AML-193 (cell line): ENCODE results near the gene EVI5L.

Experiments used
- DNase-seq, 2 experiments: peaks; one replicate each; lab custom pipeline; 2025; lab: John Stamatoyannopoulos, UW

EVI5L gene

GRCh38 chr19:7860714-7861618, 30.9 kb downstream of the EVI5L start:
- no peak for DNase-seq

GRCh38 chr19:7861619-7862412, 31.8 kb downstream of the EVI5L start:
- DNase-seq = no peak

GRCh38 chr19:7862413-7862951, 32.5 kb downstream of the EVI5L start:
- no peak for DNase-seq

GRCh38 chr19:7863157-7863970, 33.3 kb downstream of the EVI5L start:
- no peak for DNase-seq

- no peak for DNase-seq
These were observed 34.1 kb downstream of the EVI5L start for GRCh38 chr19:7863971-7864689.

GRCh38 chr19:7864690-7865074, 34.7 kb downstream of the EVI5L start:
- no peak for DNase-seq

GRCh38 chr19:7865262-7865911, 35.4 kb downstream of the EVI5L start:
- DNase-seq = no peak

GRCh38 chr19:7866399-7867091, 36.5 kb downstream of the EVI5L start:
- no peak for DNase-seq

- DNase-seq = no peak
These were observed 37.2 kb downstream of the EVI5L start for GRCh38 chr19:7867092-7867844.

GRCh38 chr19:7868326-7868670, 38.3 kb downstream of the EVI5L start:
- DNase-seq = no peak

- peak; percentile 70 to 76 for DNase-seq
These were observed 38.8 kb downstream of the EVI5L start for GRCh38 chr19:7868671-7869452.

- peak in 1 of 2 experiments; percentile 31 for DNase-seq
These were observed 39.5 kb downstream of the EVI5L start for GRCh38 chr19:7869453-7869909.

- DNase-seq = peak in 1 of 2 experiments; percentile 30
These were observed 40.0 kb downstream of the EVI5L start for GRCh38 chr19:7869910-7870511.

- DNase-seq = peak; percentile 16 to 17
These were observed 40.8 kb downstream of the EVI5L start for GRCh38 chr19:7870571-7871436.

GRCh38 chr19:7871437-7872305, 41.7 kb downstream of the EVI5L start:
- peak; percentile 8 to 10 for DNase-seq
